A673 (cell line): ENCODE measurements around the gene TRAPPC12. TPM values are rescaled to one million over a fixed set of nuclear protein-coding genes. Genes with fewer than 3 reads are reported as not detected.
"Not testable (repeated sequence)": the region's sequence is repeated elsewhere in the genome, so short reads cannot be mapped to it uniquely, and the experiment has no call there.

Experiments used
- BruUV-seq: library from RNA; stranded (reverse); fragments of 400-500 nt; replicated peaks from 2 replicates; lab custom pipeline; 2021; lab: Mats Ljungman, UMichigan
- CTCF ChIA-PET: fragments of 300-600 bp; sonication (Branson Sonifier 250); formaldehyde crosslinking; loops from one replicate; lab custom pipeline; 2022; ENCODE audit warnings: antibody characterized with exemption; lab: Charles Lee
- POLR2A ChIA-PET: fragments of 300-600 bp; sonication (Branson Sonifier 250); formaldehyde crosslinking; loops from one replicate; lab custom pipeline; 2022; ENCODE audit warnings: antibody characterized with exemption; ENCODE audit not compliant: low non-redundant PET; lab: Charles Lee
- DNase-seq: peaks from one replicate; pipeline ENCODE4 v3.0.0-alpha.2; 2015; ENCODE audit warnings: low spot score
- H3K27ac ChIP-seq: fragments of 200-600 bp; sonication (generic); 2 replicates; pipeline ENCODE4 v1.5.1; 2016; ENCODE audit warnings: mixed run types, low read depth, mild to moderate bottlenecking, mixed read lengths, antibody characterized with exemption, low read length; ENCODE audit not compliant: poor library complexity, severe bottlenecking
- H3K27me3 ChIP-seq: fragments of 200-600 bp; sonication (generic); replicated peaks from 2 replicates; pipeline ENCODE4 v1.6.1; 2017; ENCODE audit warnings: mixed run types, low read depth, mild to moderate bottlenecking, mixed read lengths, antibody characterized with exemption, low read length; ENCODE audit not compliant: insufficient read depth, poor library complexity
- H3K36me3 ChIP-seq: fragments of 200-600 bp; sonication (generic); 2 replicates; pipeline ENCODE4 v1.6.1; 2016; ENCODE audit warnings: mixed run types, mild to moderate bottlenecking, mixed read lengths, antibody characterized with exemption, low read length; ENCODE audit not compliant: insufficient read depth, poor library complexity, severe bottlenecking
- H3K4me1 ChIP-seq: fragments of 200-600 bp; sonication (generic); 2 replicates; pipeline ENCODE4 v1.6.1; 2017; ENCODE audit warnings: mixed run types, mild to moderate bottlenecking, mixed read lengths, antibody characterized with exemption, low read length; ENCODE audit not compliant: insufficient read depth, poor library complexity, severe bottlenecking
- H3K4me3 ChIP-seq: fragments of 200-600 bp; sonication (generic); 2 replicates; pipeline ENCODE4 v1.5.1; 2016; ENCODE audit warnings: low read depth, mixed run types, mild to moderate bottlenecking, mixed read lengths, low read length; ENCODE audit not compliant: poor library complexity, severe bottlenecking
- H3K9me3 ChIP-seq: fragments of 200-600 bp; sonication (generic); 2 replicates; pipeline ENCODE4 v1.6.1; 2016; ENCODE audit warnings: mixed run types, low read depth, mild to moderate bottlenecking, mixed read lengths, antibody characterized with exemption, low read length; ENCODE audit not compliant: poor library complexity, severe bottlenecking
- CTCF ChIP-seq: fragments of 300-800, 200-600 bp; sonication (generic); conservative IDR thresholded peaks from 2 replicates; pipeline ENCODE4 v1.5.1; 2017; ENCODE audit warnings: low read depth, mild to moderate bottlenecking, antibody characterized with exemption, low read length, moderate library complexity, mixed read lengths
- EZH2 ChIP-seq: fragments of 200-600 bp; sonication (generic); IDR thresholded peaks from 2 replicates; pipeline ENCODE4 v1.6.1; 2017; ENCODE audit warnings: borderline replicate concordance, low read depth, mild to moderate bottlenecking, mixed read lengths, antibody characterized with exemption, low read length; ENCODE audit not compliant: poor library complexity, severe bottlenecking
- intact Hi-C: fragments of 100-400 bp; cut with micrococcal nuclease; formaldehyde crosslinking; loops from one replicate; pipeline ENCODE4 v1.10.0; 2022; ENCODE audit not compliant: unreplicated experiment
- total RNA-seq: library from RNA; stranded (reverse); gene quantifications from 2 replicates; pipeline ENCODE4 v1.2.3, GENCODE V29; 2021

The TRAPPC12 gene
- total RNA-seq, 1 experiment from 2014 or later: 94.4 TPM

DNA sequence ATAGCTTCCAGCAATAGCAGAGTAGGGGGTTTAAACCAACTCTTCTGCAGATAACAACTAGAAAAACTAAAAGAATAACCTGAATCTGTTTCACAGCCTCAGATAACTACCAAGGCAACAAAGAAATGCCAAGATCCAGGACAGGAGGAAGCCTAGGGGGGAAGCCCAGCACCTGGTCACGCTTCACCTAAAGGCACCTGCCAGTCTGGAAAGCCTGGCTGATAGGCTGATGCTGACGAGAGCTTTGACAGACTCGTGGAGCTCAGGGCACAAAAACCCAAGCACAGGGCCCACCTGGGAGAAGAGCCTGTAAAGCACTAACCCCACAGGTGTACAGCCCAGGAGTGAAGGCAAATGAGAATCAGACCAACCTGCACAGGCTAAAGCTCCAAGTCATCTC lies 24.5 kb upstream of the TRAPPC12 start:
- no peaks in the 10 kb centered on the region for H3K27me3 ChIP-seq
- CTCF ChIA-PET: no interaction called here
- POLR2A ChIA-PET: no interaction called here

DNA sequence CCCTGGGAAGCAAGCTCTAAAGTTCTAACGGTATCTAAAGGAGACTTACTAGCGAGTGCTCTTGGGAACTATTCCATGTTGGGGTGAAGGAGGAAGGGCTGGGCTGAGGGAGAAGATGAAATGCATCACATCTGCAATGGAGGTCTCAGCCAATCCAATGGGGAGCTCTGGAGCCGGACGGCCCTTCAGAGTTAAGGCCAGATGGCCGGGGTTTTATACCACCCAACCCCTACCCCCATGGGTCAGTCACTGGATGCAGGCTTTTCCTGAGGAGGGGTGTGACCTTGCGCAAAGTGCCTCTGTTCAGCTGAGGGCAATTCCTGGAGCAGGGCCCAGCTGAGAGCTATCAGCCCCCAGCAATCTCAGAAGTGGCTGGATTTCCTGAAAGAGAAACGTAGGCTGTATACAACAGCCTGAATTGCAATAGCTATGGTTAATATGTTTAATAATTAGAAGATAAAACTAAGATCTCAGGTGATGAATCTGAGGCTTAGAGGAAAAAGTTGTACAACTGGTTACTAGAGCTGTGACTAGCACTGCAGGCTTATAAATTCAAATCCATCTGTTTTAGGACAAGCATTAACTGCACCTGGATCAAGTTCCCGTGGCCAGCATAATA lies 23.4 kb upstream of the TRAPPC12 start:
- POLR2A ChIA-PET: no interaction called here
- DNase-seq: no peak
- peaks cover 11% of the 10 kb centered on the region for H3K36me3 ChIP-seq
- CTCF ChIA-PET: no interaction called here
- H3K4me1 ChIP-seq: no peaks in the 10 kb centered on the region
- no peaks in the 10 kb centered on the region for H3K9me3 ChIP-seq
- BruUV-seq: no TSS peak
- no peak overlapping the region for H3K27ac ChIP-seq
- H3K4me3 ChIP-seq: no peak overlapping the region
- no peaks in the 10 kb centered on the region for H3K27me3 ChIP-seq
- no peak for TF ChIP-seq EZH2
- TF ChIP-seq CTCF: no peak
- intact Hi-C loops: no loop called here

More for the DNA sequence above, 24.5 kb upstream of the TRAPPC12 start:
- peaks cover 11% of the 10 kb centered on the region for H3K36me3 ChIP-seq
- intact Hi-C loops: no loop called here
- H3K4me1 ChIP-seq: no peaks in the 10 kb centered on the region
- BruUV-seq: no TSS peak
- H3K9me3 ChIP-seq: no peaks in the 10 kb centered on the region
- no peak overlapping the region for H3K4me3 ChIP-seq
- DNase-seq: no peak
- H3K27ac ChIP-seq: no peak overlapping the region
- TF ChIP-seq CTCF: no peak
- TF ChIP-seq EZH2: no peak

DNA sequence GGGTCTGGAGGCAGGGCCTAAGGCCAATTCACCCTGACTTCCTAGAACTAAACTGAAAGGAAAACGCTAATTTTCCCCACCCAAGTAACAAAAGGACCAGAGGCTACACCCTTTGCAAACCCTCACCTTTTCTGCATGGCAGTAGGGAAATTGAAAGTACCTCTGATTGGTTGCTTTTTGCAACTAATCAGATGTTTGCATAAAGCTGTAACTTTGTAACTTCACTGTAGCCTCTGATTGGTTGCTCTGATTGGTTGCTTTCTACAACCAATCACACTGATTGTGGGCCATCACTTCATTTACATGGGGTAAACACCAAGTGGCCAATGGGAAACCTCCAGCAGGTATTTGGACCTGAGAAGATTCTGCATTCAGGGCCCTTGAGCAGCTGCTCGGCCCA lies 22.7 kb upstream of the TRAPPC12 start:
- TF ChIP-seq EZH2 (no peak), CTCF (no peak)
- Histone ChIP-seq H3K9me3 (no peaks in the 10 kb centered on the region), H3K27ac (no peak overlapping the region), H3K4me1 (no peaks in the 10 kb centered on the region), H3K36me3 (peaks cover 11% of the 10 kb centered on the region), H3K4me3 (no peak overlapping the region), H3K27me3 (no peaks in the 10 kb centered on the region)
- intact Hi-C loops: no loop called here
- no peak for DNase-seq
- ChIA-PET CTCF (no interaction called here), POLR2A (interaction anchor here (0.6 kb wide), 1 partner anchor 8 kb away, joined by 3 read pairs; no protein-coding TSS in a partner anchor)
- no TSS peak for BruUV-seq

DNA sequence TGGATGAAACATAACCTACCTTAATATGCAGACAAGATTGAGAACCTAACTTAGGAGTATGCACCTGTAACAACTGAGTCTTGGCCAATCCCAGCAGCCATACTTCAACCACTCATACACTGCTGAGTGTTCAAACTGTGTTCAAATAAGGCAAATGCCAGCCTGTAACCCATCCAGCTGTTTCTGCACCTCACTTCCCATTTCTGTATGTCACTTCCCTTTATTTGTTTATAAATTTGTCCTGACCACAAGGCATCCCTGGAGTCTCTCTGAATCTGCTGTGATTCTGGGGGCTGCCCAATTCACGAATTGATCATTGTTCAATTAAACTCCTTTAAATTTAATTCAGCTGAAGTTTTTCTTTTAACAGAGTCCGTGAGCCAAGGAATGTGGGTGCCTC lies 22.0 kb upstream of the TRAPPC12 start:
- BruUV-seq, intact Hi-C loops, H3K4me1 ChIP-seq, H3K27ac ChIP-seq, H3K27me3 ChIP-seq, DNase-seq, H3K4me3 ChIP-seq, CTCF ChIA-PET, POLR2A ChIA-PET, H3K9me3 ChIP-seq: not testable (repeated sequence)
- peaks cover 11% of the 10 kb centered on the region for H3K36me3 ChIP-seq
